ENCODE results near the gene HS3ST6.
"Not testable (repeated sequence)": the region's sequence is repeated elsewhere in the genome, so short reads cannot be mapped to it uniquely, and the experiment has no call there.

The HS3ST6 gene

DNA sequence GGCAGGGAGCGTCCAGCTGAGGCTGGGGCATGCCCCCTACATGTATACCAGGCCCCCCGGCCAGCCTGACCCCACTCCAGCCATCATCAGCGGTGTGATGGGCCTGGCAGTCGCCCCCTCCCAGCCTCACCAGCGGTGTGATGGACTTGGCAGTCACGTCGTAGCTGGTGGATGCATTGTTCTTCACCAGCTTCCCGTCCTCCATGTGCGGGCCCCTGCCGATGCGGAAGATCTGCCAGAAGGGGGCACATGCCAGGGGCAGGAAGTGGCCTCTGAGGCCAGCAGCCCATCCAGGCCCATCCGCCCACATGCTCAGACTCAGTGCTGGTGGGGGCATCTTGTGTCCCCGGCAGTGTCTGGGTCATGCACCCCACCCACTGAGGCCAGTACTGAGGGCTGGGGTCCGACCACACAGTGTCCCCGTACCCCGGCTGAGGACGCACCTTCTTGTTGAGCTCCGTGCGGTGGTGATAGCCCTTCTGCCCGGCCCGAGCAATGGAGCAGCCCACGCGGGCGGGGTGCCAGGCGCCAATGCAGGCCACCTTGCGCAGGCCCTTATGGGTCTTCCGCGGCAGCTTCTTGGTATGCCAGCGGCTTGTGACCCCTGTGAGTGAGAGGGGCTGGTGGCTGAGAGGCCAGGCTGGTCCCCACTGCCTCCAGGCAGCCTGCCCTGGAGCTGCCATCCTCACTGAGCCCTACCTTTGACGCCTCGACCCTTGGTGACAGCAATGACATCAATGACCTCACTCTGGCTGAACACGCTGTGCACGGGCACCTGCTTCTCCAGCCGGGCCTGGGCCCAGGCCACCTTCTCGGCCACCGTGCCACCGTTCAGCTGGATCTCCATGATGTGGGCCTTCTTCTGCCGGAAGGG, 28.5 kb upstream of the HS3ST6 start:
- DNase-seq (ENCODE audit: low spot score): no peak

DNA sequence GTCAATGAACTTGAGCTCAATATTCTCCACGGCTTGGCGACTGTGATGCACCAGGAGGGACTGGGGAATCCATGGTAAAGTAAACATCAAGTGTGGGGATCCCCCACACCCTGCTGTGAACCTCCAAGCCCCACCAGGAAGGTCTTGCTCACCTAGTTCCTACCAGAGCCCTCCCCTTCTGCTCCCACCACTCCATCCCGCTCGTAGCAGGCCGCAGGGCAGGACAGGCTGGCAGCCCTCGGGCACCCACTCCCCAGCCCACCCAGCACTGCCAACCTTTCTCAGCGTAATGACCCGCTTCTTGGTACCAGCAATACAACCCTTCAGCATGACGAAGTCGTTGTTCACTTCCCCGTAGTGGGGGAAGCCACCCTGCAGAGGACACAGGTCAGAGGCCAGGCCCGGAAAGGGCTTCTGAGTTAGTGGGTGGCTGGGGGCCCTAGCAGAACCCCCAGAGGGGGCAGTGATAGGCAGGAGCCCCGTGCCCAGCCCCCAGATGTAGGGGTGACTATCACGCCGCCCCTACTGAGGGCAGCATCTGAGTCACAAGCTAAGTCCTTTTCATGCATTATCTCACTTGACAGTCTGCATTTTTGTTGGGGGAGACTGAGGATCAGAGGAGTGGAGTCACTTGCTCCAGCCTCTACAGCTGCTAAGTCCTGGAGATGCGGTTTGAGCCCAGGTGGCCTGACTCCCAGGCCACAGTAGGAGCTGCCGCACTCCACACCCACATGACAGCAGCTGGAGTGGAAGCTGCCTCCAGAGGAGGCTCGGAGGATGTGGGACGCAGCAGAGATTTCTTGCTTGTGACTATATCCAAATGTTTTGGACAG, 27.6 kb upstream of the HS3ST6 start:
- no peak for DNase-seq (ENCODE audit: low spot score)

DNA sequence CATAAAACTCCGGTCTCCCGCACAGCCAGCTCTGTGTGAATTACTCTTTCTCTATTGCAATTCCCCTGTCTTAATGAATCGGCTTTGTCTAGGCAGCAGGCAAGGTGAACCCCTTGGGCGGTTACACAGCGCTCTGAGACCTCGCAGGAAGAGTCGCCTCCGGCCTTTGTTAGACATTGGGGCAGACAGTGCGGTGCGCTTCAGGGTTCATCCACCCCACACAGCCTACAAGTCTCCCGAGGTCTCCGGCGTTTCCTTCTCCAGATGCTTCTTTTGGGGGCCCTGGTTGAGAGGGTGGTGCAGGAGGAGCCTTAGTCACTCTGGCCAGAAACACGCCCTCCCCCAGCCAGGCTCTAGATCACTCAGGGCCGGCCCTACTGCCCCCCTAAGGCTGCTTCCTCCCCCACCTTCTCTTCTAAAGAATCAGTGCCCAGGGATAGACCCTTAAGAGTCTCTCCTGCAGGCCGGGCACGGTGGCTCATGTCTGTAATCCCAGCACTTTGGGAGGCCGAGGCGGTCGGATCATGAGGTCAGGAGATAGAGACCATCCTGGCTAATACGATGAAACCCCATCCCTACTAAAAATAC, 26.5 kb upstream of the HS3ST6 start:
- DNase-seq (ENCODE audit: low spot score): no peak

DNA sequence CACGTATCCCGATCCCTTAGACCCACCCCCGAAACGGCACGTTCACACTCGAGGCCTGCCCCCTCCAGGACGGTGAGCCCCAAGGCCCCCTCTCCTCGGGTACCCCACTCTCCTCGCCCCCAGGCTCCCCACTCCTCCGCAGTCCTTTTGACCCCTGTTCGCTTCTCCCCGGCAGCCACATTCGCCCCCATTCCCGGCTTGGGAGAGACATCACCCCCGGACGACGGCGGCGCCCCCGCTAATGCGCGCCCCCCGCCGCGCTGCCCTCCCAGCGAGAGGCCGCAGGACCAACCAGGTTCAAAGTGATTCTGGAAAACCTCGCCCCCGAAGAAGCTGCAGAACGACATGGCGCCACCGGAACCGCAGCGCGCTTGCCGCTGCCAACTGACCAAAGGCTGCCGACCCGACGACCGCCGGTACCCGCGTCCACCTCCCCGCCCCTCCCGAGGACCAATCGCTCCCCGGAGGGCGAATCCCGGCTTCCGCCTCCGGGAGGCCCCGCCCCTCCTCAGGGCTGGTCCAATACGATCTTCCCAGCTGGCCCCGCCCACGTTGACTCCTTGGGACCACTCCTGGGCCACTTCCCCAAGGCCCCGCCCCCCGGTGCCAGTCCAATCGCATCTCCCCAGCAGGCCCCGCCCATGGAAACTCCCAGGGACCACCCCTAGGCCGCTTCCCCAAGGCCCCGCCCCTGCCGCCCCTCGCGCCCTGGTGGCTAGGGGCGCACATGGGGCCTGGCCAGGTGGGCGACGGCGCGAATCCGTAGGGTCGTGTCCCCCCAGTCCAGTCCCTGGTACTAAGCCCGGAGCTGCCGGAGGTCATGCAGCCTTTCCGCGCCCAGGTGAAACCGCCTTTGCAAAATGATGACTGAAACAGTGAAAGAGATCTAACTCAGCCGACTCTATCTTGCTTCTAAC, 24.9 kb upstream of the HS3ST6 start, which contains the start of gene MSRB1:
MSRB1 (minus strand) TSS at position 390 of the 917 bp plus-strand sequence; CDS start at position 347, 43 bp downstream.
- DNase-seq (ENCODE audit: low spot score): peak; percentile 100

DNA sequence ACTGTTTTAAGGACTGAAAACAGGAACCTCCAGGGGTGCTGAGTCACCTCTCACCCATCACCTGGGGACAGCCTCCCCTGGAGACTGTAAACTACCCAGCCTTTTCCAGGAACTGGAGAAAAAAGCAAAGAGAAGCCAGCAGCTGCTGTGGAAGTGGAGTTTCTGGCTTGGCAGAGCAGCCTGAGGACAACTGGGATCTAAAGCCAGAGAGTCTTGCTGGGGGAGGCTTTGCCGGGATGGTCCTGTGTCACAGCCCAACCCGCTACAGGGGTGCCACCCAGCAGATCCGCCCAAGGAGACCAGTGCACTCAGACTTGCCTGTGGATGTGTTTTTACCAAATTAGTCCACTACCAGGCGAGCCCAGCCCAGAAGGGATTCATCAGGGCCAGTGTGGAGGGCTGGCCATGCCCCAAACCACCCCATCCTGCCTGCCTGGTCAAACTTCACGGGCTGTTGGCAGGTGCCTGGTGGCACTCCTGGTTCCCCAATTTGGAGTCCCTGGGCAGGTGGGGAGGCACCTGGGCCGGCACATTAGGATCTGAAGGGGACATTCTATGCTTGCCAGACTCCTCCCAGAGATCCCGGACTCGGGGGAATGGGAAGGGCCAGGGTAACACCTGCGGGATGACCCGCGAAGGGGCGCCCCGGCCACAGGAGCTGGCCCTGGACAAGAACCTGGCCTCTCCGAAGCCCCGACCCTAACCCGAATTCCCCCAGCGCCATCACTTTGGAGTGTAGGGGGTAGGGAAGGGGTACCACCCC, 24.0 kb upstream of the HS3ST6 start:
- no peak for DNase-seq (ENCODE audit: low spot score)

DNA sequence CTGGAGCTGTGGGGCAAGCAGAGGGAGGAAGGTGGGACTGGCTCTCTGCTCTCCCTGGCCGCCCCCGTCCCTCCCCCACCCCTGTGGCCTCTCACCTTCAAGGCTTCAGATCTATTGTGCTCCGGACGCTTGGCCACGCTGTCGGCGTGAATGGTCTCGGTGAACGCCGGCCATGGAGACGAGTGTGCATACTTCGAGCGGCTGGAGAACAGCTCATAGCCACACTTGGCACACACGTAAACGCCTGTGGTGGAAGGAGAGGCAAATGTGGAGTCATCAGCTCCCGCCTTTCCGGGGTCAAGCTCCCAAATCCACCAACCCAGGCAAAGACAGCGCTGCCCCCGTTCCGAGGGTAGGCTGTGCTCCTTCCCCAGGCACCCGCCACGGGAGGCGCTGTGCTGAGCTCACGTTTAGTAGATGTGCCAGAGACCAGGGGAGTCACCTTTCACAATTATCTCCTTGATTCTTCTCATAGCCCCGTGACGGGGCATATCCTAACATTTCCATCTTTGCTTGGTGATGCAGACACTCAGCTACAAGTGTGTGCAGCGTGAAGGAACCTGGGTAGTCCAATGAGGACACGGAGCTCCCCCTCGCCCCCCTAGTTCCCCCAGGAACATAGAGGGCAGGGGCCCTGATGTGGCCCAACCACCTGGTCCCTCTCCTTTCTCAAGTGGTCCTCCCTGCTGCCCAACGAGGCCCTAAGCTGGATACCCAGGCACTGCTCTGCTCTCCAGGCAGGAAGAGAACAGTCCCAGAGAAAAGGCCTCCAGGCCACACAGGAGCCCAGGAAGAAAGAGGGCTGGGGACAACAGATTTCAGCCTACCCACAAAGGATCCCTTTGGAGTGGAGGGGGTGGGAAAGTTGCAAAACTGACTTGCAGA, 23.2 kb upstream of the HS3ST6 start:
- DNase-seq (ENCODE audit: low spot score): no peak

DNA sequence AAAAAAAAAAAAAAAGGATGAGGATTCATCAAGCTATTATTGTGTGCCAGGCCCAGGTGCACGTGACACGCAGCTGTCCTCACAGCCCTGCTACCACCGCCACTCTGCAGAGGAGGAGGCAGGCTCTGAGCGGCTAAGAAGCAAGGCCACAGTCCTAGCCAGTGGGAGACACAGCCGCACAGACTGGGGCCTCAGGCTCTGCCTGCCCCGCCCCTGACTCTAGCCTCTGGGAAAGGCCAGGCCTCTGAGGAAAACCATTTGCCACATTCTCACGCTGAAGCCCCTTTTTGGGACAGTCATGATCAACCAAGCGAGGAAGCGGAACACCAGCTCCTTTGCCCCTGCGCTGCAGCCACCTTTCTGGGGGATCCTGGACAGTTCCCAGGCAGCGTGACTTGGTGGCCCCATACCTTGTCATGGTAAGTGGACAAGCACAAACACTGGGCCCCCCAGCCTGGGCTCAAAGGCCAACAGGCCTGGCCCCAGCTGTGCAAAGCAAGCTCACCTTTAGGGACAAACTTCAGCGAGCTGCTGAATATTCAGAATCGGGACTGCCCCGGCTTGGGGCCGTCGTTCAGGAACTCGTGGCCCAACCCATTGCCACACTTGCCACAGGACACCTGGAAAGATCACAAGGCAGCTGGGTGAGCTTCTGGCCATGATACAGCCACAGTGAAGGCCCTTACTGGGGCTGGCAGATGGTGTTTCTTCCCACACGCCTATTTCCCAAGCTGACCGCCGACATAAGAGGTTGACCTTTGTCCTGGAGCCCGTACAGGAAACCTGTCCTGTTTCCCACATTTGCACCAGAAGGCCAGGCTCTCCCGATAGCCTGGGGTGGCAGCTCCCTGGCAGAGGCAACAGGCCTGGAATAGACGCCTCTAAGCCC, 22.3 kb upstream of the HS3ST6 start:
- no peak for DNase-seq (ENCODE audit: low spot score)

DNA sequence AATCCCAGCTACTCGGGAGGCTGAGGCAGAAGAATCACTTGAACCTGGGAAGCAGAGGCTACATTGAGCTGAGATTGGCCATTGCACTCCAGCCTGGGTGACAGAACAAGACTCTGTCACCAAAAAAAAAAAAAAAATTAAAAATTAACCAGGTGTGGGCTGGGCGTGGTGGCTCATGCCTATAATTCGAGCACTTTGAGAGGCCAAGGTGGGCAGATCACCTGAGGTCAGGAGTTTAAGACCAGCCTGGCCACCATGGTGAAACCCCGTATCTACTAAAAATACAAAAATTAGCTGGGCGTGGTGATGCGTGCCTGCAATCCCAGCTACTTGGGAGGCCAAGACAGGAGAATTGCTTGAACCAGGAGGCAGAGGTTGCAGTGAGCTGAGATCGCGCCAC, 21.6 kb upstream of the HS3ST6 start:
- DNase-seq (ENCODE audit: low spot score): not testable (repeated sequence)

DNA sequence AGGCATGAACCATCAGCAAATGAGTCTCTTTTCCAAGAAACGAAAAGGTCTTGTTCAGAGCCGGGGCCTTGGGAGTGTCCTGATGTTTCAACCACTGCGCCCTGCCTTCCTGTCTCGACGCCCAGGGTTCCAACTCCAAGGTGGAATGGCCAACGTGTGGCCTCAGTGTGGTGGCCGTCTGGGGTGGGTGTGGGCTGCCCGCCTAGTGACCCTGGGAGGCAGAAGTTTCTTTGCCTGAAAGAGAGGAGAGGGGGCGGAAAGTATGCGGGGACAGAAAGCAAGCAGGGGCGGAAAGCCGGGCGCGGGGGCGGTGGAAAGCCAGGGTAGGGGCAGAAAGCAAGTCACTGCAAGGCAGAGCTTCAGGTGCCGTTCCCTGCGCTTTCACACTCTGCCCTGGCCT, 20.7 kb upstream of the HS3ST6 start:
- no peak for DNase-seq (ENCODE audit: low spot score)

DNA sequence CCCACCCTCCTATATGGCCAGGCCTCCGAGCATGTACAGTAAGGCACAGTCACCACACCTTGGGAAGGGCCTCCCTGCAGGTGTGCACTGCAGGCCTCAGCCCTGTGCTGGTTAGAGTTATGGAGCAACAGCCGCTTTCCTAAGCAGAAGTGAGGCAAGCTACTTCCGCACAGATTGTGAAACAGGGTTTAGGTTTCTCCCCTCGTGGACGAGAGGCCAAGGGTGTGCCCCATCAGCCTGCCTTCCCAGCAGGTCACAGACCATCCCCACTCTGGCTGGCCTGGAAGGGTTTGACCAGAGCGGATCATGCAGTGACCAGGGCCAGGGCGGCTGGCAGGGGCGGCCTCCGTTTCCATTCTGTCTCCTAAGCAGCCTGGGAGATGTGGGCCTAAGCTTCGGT, 20.1 kb upstream of the HS3ST6 start:
- no peak for DNase-seq (ENCODE audit: low spot score)

DNA sequence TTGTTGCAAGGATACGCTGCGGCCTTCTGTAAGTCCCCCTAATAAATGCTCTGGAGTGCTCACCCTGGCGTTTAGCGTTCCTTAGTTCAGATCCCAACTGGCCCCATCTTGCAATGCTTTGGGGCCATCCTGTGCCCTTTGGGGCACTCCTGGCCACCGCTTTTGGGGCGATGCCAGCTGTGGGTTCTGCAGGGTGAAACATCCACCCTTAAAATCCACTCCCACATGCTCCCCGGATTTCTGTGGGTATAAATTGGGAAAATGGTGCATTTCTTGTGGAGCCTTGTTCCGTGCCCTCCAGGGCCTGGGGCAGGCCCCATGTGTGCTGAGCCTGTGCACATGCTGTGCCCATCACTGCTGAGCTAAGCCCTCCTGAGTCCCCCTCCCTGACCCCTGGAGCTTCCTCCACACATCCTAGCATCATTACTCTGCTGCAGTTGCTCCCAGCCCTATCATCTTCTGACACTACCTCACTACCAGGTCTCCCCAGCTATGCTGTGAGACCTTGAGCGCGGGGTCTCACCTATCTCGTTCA, 18.8 kb upstream of the HS3ST6 start:
- DNase-seq (ENCODE audit: low spot score): no peak

DNA sequence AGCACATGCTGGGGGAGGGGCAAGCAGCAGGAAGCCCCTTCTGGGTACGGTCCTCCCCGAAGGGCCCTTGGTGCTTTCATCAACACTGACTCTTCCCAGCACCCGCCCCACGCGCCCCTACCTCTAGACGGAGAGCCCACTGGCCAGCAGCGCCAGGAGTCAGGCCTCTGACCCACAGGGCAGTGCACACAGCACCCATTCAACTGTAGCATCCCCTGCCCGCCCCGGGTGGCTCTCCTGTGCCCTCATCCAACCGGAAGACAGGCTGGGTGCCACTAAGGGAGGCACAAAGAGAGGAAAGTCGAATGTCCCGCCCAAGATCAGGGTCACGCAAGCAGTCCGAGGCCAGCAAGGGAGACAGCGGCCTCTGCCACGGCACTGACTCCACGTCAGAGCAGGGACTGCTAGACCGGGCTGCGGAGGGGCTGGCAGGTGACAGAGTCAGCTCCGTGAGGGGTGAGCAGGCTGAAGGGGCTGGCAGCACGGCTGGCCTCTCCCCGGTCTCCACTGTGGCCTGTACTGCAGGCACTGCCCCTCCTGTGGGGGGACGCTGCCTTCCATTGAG, 15.0 kb upstream of the HS3ST6 start:
- no peak for DNase-seq (ENCODE audit: low spot score)

DNA sequence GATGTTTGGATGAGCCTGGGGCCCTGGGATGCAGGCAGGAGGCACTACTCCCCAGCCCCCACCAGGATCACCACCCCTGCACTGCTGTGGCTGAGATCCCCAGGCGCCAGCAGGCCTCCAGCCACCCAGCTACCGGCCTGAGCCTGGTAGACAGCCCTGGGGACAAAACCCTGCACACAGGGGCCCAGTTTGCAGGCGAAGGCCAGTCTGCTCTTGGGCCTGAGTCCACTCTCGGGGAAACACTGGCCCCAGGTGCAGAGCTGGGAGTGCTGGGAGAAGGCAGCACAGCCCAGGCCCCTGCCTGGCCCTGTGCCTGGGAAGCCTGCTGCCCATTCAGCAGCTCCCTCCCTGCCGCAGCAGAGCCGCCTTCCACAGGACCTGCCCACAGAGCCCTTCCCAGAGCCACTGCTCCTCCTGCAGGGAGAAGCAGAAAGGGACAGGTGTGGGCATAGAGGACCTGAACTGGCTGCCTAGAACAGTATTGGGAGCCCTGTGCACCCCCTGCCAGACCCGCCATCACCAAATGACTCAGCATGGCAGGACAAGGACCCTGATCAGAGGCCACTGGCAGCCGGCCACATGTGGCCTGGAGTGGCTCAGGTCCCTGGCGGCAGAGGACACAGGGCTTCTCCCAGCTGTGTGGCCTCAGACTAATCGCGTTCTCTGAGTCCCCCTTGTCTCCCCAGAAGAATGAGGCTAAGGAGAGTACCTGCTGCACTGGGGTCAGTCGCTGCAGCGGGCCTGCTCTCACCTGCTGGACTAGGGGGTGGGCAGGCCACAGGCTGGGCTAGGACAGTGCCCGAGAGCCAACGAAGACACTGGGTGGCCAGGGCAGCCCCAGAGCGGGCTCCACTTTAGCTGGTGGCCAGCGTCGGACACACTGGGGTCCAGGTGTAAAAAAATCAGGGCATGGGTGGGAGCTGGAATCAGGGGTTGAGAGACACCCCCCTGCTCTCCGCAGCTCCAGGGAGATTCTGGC, 14.1 kb upstream of the HS3ST6 start:
- DNase-seq (ENCODE audit: low spot score): no peak

DNA sequence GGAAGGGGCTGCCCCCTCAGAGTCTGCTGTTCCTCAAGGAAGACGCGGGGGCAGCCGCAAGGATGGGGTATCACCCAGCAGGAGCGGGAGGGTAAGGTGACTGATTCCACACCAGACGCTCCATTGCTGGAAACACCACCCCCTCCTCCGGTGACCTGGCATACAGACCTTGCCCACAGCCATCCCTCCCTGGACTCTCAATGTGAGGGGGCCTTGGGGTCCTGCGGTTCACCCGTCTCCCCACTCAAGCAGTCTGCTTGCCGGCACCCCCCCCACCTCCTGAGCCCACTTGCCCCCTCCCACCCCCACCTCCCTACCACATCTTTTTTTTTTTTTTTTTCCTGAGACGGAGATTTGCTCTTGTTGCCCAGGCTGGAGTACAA, 12.1 kb upstream of the HS3ST6 start:
- DNase-seq (ENCODE audit: low spot score): no peak

DNA sequence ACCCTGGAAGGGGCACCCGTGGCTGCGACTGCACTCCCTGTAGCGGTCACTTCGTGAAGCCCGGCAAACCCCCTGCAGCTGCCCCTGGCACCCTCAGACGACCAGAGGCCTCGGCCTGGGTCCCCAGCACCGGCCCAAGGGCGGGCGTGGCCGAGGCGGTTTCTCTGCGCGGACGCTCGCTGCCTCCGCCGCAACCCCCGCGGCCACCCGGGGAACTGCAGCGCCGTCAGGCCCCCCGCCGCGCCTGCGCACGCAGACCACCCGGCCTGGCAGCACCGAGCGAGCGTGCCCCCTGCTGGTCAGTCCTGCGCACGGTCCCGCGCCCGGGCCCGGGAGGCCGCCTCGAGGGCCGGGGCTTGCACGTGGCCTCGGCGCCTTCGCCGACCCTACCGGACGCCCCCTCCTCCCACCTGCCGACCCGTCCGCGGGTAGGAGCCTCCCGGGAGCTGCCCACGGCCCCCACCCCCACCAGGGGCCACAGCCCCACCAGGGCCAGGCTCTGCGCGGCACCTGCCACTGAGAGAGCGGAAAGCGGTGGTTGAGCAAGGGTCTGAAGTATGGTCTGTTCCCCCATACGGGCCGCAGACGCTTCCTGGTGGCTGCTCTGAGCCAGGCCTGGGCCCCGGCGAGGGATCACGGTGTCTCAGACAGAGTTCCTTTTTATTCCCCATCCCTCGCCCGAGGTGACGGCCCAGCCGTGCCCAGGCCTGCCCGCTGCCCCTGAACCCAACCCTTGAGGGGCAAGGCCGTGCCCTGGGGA, 11.5 kb upstream of the HS3ST6 start:
- peak; percentile 96 for DNase-seq (ENCODE audit: low spot score)

DNA sequence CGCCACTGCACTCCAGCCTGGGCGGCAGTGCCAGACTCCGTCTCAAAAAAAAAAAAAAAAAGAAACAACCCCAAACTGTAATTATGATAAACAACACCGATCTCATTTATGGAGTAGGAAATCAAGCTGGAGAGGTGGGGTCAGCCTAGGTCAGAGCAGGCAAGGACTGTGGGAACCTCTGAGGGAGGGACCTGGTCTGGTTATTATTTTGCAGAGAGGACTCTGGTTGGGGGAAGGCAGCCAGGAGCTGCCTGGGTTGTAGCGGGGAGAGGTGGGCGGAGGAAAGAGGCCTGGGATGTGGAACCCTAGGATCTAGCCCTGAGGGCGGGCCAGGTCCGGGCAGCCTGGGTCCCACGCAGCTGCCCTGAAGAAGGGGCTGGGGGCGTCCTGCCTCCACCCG, 10.9 kb upstream of the HS3ST6 start:
- DNase-seq (ENCODE audit: low spot score): peak; percentile 28

Measured in germinal center (tissue), 1 donor.